HEK293 (cell line): ENCODE measurements around the gene ST7.

Experiments used
- CTCF ChIA-PET: fragments of 350-600 bp; formaldehyde crosslinking; extraction: SDS; loops from one replicate; lab custom pipeline; 2021; ENCODE audit warnings: antibody characterized with exemption; lab: Yijun Ruan, JAX
- POLR2A ChIA-PET: fragments of 300-600 bp; formaldehyde crosslinking; extraction: SDS; loops from one replicate; lab custom pipeline; 2020; ENCODE audit warnings: antibody characterized with exemption, inconsistent platforms; lab: Yijun Ruan, JAX
- H3K27ac ChIP-seq: fragments of 200-500 bp; sonication (Bioruptor generic); 2 replicates; pipeline ENCODE4 v1.5.1; 2014; ENCODE audit warnings: low read depth, low read length, control low read depth, inconsistent platforms; ENCODE audit errors: extremely low read depth
- H3K36me3 ChIP-seq, 2 experiments: fragments of 200-500 bp in 1 of 2; sonication (Bioruptor generic) in 1 of 2; 1 replicate in 1 of 2; 2 replicates in 1 of 2; pipeline ENCODE4 v1.5.1; 2014 to 2017; ENCODE audit warnings: inconsistent platforms in 2 of 2, low read length in 2 of 2; ENCODE audit not compliant: control insufficient read depth in 2 of 2, insufficient read depth in 1 of 2
- H3K4me1 ChIP-seq: fragments of 200-500 bp; sonication (Bioruptor generic); 2 replicates; pipeline ENCODE4 v1.5.1; 2014; ENCODE audit warnings: mild to moderate bottlenecking, low read length, inconsistent platforms; ENCODE audit not compliant: control insufficient read depth, insufficient read depth
- H3K4me3 ChIP-seq: 2 replicates; pipeline ENCODE4 v1.5.1; 2011; ENCODE audit warnings: low read depth, mild to moderate bottlenecking, control low read depth, low read length, moderate library complexity
- H3K9me3 ChIP-seq: fragments of 200-500 bp; sonication (Bioruptor generic); 2 replicates; pipeline ENCODE4 v1.5.1; 2014; ENCODE audit warnings: low read depth, low read length, inconsistent platforms; ENCODE audit not compliant: control insufficient read depth, insufficient read depth
- HOXC10 ChIP-seq: sonication (generic); formaldehyde crosslinking; IDR thresholded peaks from 2 replicates; pipeline ENCODE4 v1.8.1; 2023; ENCODE audit warnings: mild to moderate bottlenecking, missing genetic modification reagents
- MEIS1 ChIP-seq: sonication (generic); formaldehyde crosslinking; IDR thresholded peaks from 2 replicates; pipeline ENCODE4 v1.8.1; 2022; ENCODE audit warnings: missing genetic modification reagents, mild to moderate bottlenecking, borderline replicate concordance
- PRDM1 ChIP-seq: fragments of 450-650 bp; formaldehyde crosslinking; IDR thresholded peaks from 2 replicates; pipeline ENCODE4; 2016; ENCODE audit warnings: missing biosample characterization, missing genetic modification characterization
- TSHZ1 ChIP-seq: fragments of 450-650 bp; formaldehyde crosslinking; IDR thresholded peaks from 2 replicates; pipeline ENCODE4 v1.5.1; 2016; ENCODE audit warnings: missing biosample characterization, missing genetic modification characterization, borderline replicate concordance
- YY1 ChIP-seq: fragments of 450-650 bp; formaldehyde crosslinking; IDR thresholded peaks from 2 replicates; pipeline ENCODE4 v1.5.1; 2018; ENCODE audit warnings: missing biosample characterization, missing genetic modification characterization
- ZNF10 ChIP-seq: fragments of 450-650 bp; formaldehyde crosslinking; IDR thresholded peaks from 2 replicates; pipeline ENCODE4 v1.5.1; 2017; ENCODE audit warnings: missing biosample characterization, missing genetic modification characterization
- ZNF175 ChIP-seq: fragments of 450-650 bp; formaldehyde crosslinking; IDR thresholded peaks from 2 replicates; pipeline ENCODE4 v1.5.1; 2016; ENCODE audit warnings: missing biosample characterization, missing genetic modification characterization
- ZNF2 ChIP-seq: fragments of 450-650 bp; formaldehyde crosslinking; IDR thresholded peaks from 2 replicates; pipeline ENCODE4 v1.5.1; 2016; ENCODE audit warnings: missing biosample characterization, missing genetic modification characterization
- ZNF202 ChIP-seq: fragments of 450-650 bp; formaldehyde crosslinking; IDR thresholded peaks from 2 replicates; pipeline ENCODE4 v1.5.1; 2016; ENCODE audit warnings: missing biosample characterization, missing genetic modification characterization, borderline replicate concordance
- ZNF214 ChIP-seq: fragments of 450-650 bp; formaldehyde crosslinking; IDR thresholded peaks from 2 replicates; pipeline ENCODE4 v1.5.1; 2017; ENCODE audit warnings: missing biosample characterization, mild to moderate bottlenecking, missing genetic modification characterization, borderline replicate concordance
- ZNF221 ChIP-seq: fragments of 450-650 bp; formaldehyde crosslinking; IDR thresholded peaks from 2 replicates; pipeline ENCODE4 v1.5.1; 2017; ENCODE audit warnings: missing biosample characterization, missing genetic modification characterization, borderline replicate concordance
- ZNF23 ChIP-seq: fragments of 450-650 bp; formaldehyde crosslinking; IDR thresholded peaks from 2 replicates; pipeline ENCODE4 v1.5.1; 2016; ENCODE audit warnings: missing biosample characterization, missing genetic modification characterization, borderline replicate concordance
- ZNF280D ChIP-seq: fragments of 450-650 bp; formaldehyde crosslinking; IDR thresholded peaks from 2 replicates; pipeline ENCODE4 v1.5.1; 2016; ENCODE audit warnings: missing biosample characterization, missing genetic modification characterization
- ZNF324 ChIP-seq: fragments of 450-650 bp; formaldehyde crosslinking; IDR thresholded peaks from 2 replicates; pipeline ENCODE4 v1.5.1; 2016; ENCODE audit warnings: missing biosample characterization, missing genetic modification characterization
- ZNF366 ChIP-seq: fragments of 450-650 bp; formaldehyde crosslinking; conservative IDR thresholded peaks from 2 replicates; pipeline ENCODE4 v1.5.1; 2016; ENCODE audit warnings: missing biosample characterization, missing genetic modification characterization
- ZNF423 ChIP-seq: fragments of 450-650 bp; formaldehyde crosslinking; IDR thresholded peaks from 2 replicates; pipeline ENCODE4 v1.5.1; 2016; ENCODE audit warnings: missing biosample characterization, missing genetic modification characterization
- ZNF501 ChIP-seq: fragments of 450-650 bp; formaldehyde crosslinking; IDR thresholded peaks from 2 replicates; pipeline ENCODE4 v1.5.1; 2016; ENCODE audit warnings: missing biosample characterization, missing genetic modification characterization
- ZNF600 ChIP-seq: fragments of 450-650 bp; formaldehyde crosslinking; IDR thresholded peaks from 2 replicates; pipeline ENCODE4 v1.5.1; 2016; ENCODE audit warnings: missing biosample characterization, missing genetic modification characterization
- ZNF621 ChIP-seq: fragments of 450-650 bp; formaldehyde crosslinking; IDR thresholded peaks from 2 replicates; pipeline ENCODE4 v1.5.1; 2017; ENCODE audit warnings: missing biosample characterization, missing genetic modification characterization
- ZNF629 ChIP-seq: fragments of 450-650 bp; formaldehyde crosslinking; IDR thresholded peaks from 2 replicates; pipeline ENCODE4 v1.5.1; 2017; ENCODE audit warnings: missing biosample characterization, missing genetic modification characterization
- ZNF658 ChIP-seq: fragments of 450-650 bp; formaldehyde crosslinking; IDR thresholded peaks from 2 replicates; pipeline ENCODE4; 2016; ENCODE audit warnings: missing biosample characterization, missing genetic modification characterization
- TF ChIP-seq, protein P1 (sequence below): fragments of 450-650 bp; formaldehyde crosslinking; IDR thresholded peaks from 2 replicates; pipeline ENCODE4 v1.5.1; 2016; ENCODE audit warnings: missing biosample characterization, missing genetic modification characterization
- TF ChIP-seq, protein P2 (sequence below): fragments of 450-650 bp; formaldehyde crosslinking; IDR thresholded peaks from 2 replicates; pipeline ENCODE4 v1.5.1; 2017; ENCODE audit warnings: missing biosample characterization, missing genetic modification characterization

The ST7 gene

GRCh38 chr7:117148971-117149370 is 195.7 kb downstream of the ST7 start (continued):
- TF ChIP-seq, protein P1, sequence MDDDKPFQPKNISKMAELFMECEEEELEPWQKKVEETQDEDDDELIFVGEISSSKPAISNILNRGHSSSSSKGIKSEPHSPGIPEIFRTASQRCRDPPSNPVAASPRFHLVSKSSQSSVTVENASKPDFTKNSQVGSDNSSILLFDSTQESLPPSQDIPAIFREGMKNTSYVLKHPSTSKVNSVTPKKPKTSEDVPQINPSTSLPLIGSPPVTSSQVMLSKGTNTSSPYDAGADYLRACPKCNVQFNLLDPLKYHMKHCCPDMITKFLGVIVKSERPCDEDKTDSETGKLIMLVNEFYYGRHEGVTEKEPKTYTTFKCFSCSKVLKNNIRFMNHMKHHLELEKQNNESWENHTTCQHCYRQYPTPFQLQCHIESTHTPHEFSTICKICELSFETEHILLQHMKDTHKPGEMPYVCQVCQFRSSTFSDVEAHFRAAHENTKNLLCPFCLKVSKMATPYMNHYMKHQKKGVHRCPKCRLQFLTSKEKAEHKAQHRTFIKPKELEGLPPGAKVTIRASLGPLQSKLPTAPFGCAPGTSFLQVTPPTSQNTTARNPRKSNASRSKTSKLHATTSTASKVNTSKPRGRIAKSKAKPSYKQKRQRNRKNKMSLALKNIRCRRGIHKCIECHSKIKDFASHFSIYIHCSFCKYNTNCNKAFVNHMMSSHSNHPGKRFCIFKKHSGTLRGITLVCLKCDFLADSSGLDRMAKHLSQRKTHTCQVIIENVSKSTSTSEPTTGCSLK (tag by site-specific recombination) = no peak

DNA sequence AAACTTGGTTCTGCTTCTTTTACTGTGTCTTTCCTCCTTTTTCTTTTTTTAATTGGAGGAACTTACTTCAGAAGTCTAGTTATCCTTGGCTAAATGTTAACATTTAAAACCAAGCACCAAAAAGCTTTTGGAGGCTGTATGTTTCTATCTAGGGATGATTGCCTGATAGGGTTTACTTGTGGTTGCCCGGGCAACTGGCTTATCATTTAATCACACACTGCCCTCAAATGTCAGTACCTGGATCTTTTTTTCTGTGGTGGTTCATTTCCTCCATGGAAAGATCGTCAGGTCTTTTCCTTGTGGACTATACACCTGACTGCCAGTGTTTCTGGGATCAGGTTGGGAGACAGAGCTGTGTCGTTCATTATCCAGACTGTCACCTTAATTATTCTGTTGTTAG is 196.4 kb downstream of the ST7 start:
- Histone ChIP-seq H3K9me3 (no peaks in the 10 kb centered on the region), H3K4me3 (no peak overlapping the region), H3K27ac (no peak overlapping the region), H3K4me1 (no peaks in the 10 kb centered on the region; the same call in 1 of the 2 replicates), H3K36me3 (no peaks in the 10 kb centered on the region)
- CTCF ChIA-PET = interaction anchor here (1.4 kb wide), 1 partner anchor 24 kb away, joined by 3 read pairs; no protein-coding TSS in a partner anchor
- TF ChIP-seq ZNF202 (no peak), ZNF23 (tag by site-specific recombination) (no peak), ZNF366 (tag by site-specific recombination) (no peak), ZNF629 (tag by site-specific recombination) (no peak), ZNF501 (tag by site-specific recombination) (no peak), PRDM1 (tag by site-specific recombination) (no peak), MEIS1 (CRISPR knock-in tag) (no peak), ZNF10 (tag by site-specific recombination) (no peak), ZNF175 (tag by site-specific recombination) (no peak)
- TF ChIP-seq, all 188 proteins: peak for 0
- POLR2A ChIA-PET = interaction anchor here (0.6 kb wide), 1 partner anchor 1573 kb away, joined by 6 read pairs; no protein-coding TSS in a partner anchor

- no peaks in the 10 kb centered on the region for H3K9me3 ChIP-seq
- CTCF ChIA-PET = interaction anchor here (0.6 kb wide), 1 partner anchor 24 kb away, joined by 3 read pairs; no protein-coding TSS in a partner anchor
- POLR2A ChIA-PET = interaction anchor here (0.5 kb wide), 1 partner anchor 377 kb away, joined by 3 read pairs; no protein-coding TSS in a partner anchor
- no peaks in the 10 kb centered on the region for H3K36me3 ChIP-seq
- H3K4me3 ChIP-seq = no peak overlapping the region
- H3K4me1 ChIP-seq = no peaks in the 10 kb centered on the region; the same call in 1 of the 2 replicates
- H3K27ac ChIP-seq = no peak overlapping the region
- no peak for TF ChIP-seq ZNF2 (tag by site-specific recombination)
- TF ChIP-seq ZNF621 (tag by site-specific recombination) = no peak
- TF ChIP-seq ZNF423 (tag by site-specific recombination) = no peak
- no peak for TF ChIP-seq TSHZ1 (tag by site-specific recombination)
- TF ChIP-seq, protein P2, sequence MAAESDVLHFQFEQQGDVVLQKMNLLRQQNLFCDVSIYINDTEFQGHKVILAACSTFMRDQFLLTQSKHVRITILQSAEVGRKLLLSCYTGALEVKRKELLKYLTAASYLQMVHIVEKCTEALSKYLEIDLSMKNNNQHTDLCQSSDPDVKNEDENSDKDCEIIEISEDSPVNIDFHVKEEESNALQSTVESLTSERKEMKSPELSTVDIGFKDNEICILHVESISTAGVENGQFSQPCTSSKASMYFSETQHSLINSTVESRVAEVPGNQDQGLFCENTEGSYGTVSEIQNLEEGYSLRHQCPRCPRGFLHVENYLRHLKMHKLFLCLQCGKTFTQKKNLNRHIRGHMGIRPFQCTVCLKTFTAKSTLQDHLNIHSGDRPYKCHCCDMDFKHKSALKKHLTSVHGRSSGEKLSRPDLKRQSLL (tag by site-specific recombination) = no peak
- TF ChIP-seq ZNF280D (tag by site-specific recombination) = no peak
- TF ChIP-seq ZNF214 (tag by site-specific recombination) = no peak
- no peak for TF ChIP-seq HOXC10
- TF ChIP-seq ZNF324 (tag by site-specific recombination) = no peak
- no peak for TF ChIP-seq ZNF600
- TF ChIP-seq YY1 = no peak
- no peak for TF ChIP-seq ZNF658 (tag by site-specific recombination)
- TF ChIP-seq ZNF221 (tag by site-specific recombination) = no peak
Measured at GRCh38 chr7:117152213-117153007, 199.1 kb downstream of the ST7 start.
